ENCODE results near the gene CPA3.

The CPA3 gene

DNA sequence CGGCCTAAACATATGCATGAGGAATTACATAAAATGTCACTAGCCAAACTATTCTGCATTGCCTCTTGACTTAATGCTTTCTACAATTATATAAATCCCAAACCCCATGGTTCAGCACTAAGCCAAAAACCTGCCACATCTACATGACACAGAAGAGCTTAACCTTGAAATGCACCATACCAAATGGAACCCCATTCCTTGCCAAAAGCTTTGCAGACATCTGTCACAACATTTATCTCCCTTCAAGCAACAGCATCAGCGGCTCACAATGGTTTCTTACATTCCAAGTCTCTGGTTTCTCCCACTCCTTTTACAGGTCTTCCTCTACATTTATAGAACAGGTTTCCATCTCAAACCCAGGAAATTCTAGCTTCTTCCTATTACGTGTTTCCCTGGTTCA is 67.9 kb downstream of the CPA3 start:
- no peaks in the 10 kb centered on the region for H3K9me3 ChIP-seq (ENCODE audit: control insufficient read depth, insufficient read depth, low read depth, low read length)
- no peak overlapping the region for H3K4me3 ChIP-seq (ENCODE audit: low read depth, low read length)
- POLR2A ChIA-PET: no interaction called here
- CTCF ChIA-PET: interaction anchor here (0.6 to 1.6 kb wide), 2 partner anchors 71 to 206 kb away, joined by 3 to 4 read pairs; no protein-coding TSS in a partner anchor
- H3K4me1 ChIP-seq (ENCODE audit: control insufficient read depth, insufficient read depth, low read length): no peaks in the 10 kb centered on the region
- H3K36me3 ChIP-seq (ENCODE audit: control insufficient read depth in 2 of 2, insufficient read depth in 1 of 2, low read length in 2 of 2): no peaks in the 10 kb centered on the region
- no peak for TF ChIP-seq ZNF544 (tag by site-specific recombination; IDR thresholded peaks at IDR 0.05)
- no peak for TF ChIP-seq MEIS1 (CRISPR knock-in tag; IDR thresholded peaks at IDR 0.05; ENCODE audit: borderline replicate concordance)
- no peak for TF ChIP-seq IKZF3 (tag by site-specific recombination; IDR thresholded peaks at IDR 0.05)
- TF ChIP-seq ZNF37A (tag by site-specific recombination; IDR thresholded peaks at IDR 0.05): no peak
- TF ChIP-seq KLF8 (tag by site-specific recombination; IDR thresholded peaks at IDR 0.05): no peak
- TF ChIP-seq ZNF629 (tag by site-specific recombination; IDR thresholded peaks at IDR 0.05): no peak
- TF ChIP-seq ZNF175 (tag by site-specific recombination; IDR thresholded peaks at IDR 0.05): no peak
- no peak for TF ChIP-seq KLF1 (tag by site-specific recombination; IDR thresholded peaks at IDR 0.05)
- no peak for TF ChIP-seq ZNF174 (tag by site-specific recombination; IDR thresholded peaks at IDR 0.05)
- TF ChIP-seq ZNF121 (tag by site-specific recombination; IDR thresholded peaks at IDR 0.05): no peak
- no peak for TF ChIP-seq ZNF350 (tag by site-specific recombination; IDR thresholded peaks at IDR 0.05)
- TF ChIP-seq YY2 (tag by site-specific recombination; IDR thresholded peaks at IDR 0.05): no peak
- TF ChIP-seq ZSCAN30 (tag by site-specific recombination; IDR thresholded peaks at IDR 0.05): no peak
- no peak for TF ChIP-seq KLF9 (tag by site-specific recombination; IDR thresholded peaks at IDR 0.05; ENCODE audit: low read depth)
- TF ChIP-seq ZNF311 (tag by site-specific recombination; IDR thresholded peaks at IDR 0.05; ENCODE audit: borderline replicate concordance): no peak
- no peak for TF ChIP-seq WT1 (tag by site-specific recombination; IDR thresholded peaks at IDR 0.05)
- no peak for TF ChIP-seq ZNF701 (tag by site-specific recombination; IDR thresholded peaks at IDR 0.05)
- no peak for TF ChIP-seq ZNF529 (tag by site-specific recombination; IDR thresholded peaks at IDR 0.05; ENCODE audit: insufficient replicate concordance)
- TF ChIP-seq, protein P1, sequence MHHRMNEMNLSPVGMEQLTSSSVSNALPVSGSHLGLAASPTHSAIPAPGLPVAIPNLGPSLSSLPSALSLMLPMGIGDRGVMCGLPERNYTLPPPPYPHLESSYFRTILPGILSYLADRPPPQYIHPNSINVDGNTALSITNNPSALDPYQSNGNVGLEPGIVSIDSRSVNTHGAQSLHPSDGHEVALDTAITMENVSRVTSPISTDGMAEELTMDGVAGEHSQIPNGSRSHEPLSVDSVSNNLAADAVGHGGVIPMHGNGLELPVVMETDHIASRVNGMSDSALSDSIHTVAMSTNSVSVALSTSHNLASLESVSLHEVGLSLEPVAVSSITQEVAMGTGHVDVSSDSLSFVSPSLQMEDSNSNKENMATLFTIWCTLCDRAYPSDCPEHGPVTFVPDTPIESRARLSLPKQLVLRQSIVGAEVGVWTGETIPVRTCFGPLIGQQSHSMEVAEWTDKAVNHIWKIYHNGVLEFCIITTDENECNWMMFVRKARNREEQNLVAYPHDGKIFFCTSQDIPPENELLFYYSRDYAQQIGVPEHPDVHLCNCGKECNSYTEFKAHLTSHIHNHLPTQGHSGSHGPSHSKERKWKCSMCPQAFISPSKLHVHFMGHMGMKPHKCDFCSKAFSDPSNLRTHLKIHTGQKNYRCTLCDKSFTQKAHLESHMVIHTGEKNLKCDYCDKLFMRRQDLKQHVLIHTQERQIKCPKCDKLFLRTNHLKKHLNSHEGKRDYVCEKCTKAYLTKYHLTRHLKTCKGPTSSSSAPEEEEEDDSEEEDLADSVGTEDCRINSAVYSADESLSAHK (tag by site-specific recombination; IDR thresholded peaks at IDR 0.05): no peak
- H3K27ac ChIP-seq (ENCODE audit: extremely low read depth, low read depth, low read length): no peak overlapping the region

DNA sequence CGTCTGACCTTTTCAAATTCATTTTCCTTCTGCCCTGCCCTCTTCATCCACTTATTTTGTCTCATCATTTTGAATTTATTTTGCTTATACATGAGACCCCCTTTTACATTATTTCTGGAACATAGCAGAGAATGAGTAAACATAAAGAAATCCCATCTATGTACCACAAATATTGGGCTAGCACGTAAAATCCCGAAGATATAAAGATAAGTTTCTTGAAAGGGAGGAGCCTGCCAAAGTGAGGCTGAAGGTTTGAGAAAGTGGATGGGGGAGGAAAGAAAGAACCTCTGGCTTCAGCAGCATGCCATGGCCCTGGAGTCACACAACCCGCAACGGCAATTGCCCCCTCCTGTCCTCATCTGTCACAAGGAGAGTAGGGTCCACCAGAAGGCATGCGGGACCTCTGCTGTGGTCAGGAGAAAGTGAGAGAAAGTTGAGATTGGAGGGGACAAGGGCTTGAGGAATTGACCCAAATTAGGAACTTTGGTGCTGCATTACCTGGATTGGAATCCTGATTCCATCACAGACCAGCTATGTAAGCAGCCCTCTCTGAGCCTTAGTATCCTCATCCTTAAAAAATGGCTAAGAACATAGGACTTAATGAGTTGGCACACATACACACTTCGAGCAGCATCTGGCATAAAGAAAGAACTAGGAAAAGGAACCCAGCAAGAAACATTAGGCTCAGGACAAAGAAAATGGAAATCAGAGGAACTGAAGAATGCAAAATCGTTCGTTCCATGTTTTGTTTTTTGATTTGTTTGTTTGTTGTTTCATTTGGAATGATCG is 72.6 kb downstream of the CPA3 start:
- Histone ChIP-seq H3K27ac (ENCODE audit: extremely low read depth, low read depth, low read length) (no peak overlapping the region), H3K4me1 (ENCODE audit: control insufficient read depth, insufficient read depth, low read length) (no peaks in the 10 kb centered on the region), H3K9me3 (ENCODE audit: control insufficient read depth, insufficient read depth, low read depth, low read length) (no peaks in the 10 kb centered on the region), H3K4me3 (ENCODE audit: low read depth, low read length) (no peak overlapping the region), H3K36me3 (ENCODE audit: control insufficient read depth in 2 of 2, insufficient read depth in 1 of 2, low read length in 2 of 2) (no peaks in the 10 kb centered on the region)
- ChIA-PET CTCF (no interaction called here), POLR2A (no interaction called here)
- TF ChIP-seq ZNF555 (tag by site-specific recombination; conservative IDR thresholded peaks at IDR 0.05): no peak
- TF ChIP-seq ZNF473 (tag by site-specific recombination; IDR thresholded peaks at IDR 0.05): no peak

DNA sequence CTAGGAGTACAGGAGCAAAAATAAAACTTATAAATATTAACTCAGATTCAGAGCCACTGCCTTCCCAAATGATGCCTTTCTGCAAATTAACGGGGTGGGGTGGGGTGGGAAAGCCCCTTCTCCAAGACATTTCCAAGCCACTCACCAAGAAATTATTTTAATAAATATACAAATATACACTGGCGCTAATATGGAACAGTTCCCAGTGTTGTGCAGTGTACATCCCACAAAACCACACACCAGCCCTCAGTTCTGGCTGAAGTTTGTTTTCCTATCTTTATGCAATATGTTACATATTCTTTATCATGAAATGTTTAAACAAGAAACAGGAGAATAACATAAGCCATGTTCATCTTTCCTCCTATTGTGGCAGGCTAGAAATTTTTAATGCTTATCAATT is 73.2 kb downstream of the CPA3 start:
- Histone ChIP-seq H3K4me1 (ENCODE audit: control insufficient read depth, insufficient read depth, low read length) (no peaks in the 10 kb centered on the region), H3K36me3 (ENCODE audit: control insufficient read depth in 2 of 2, insufficient read depth in 1 of 2, low read length in 2 of 2) (no peaks in the 10 kb centered on the region), H3K4me3 (ENCODE audit: low read depth, low read length) (no peak overlapping the region), H3K9me3 (ENCODE audit: control insufficient read depth, insufficient read depth, low read depth, low read length) (no peaks in the 10 kb centered on the region), H3K27ac (ENCODE audit: extremely low read depth, low read depth, low read length) (no peak overlapping the region)
- ChIA-PET POLR2A (no interaction called here), CTCF (no interaction called here)
- no peak for TF ChIP-seq HOXD13 (CRISPR knock-in tag; IDR thresholded peaks at IDR 0.05; ENCODE audit: borderline replicate concordance)
- no peak for TF ChIP-seq ZSCAN30 (tag by site-specific recombination; IDR thresholded peaks at IDR 0.05)
- no peak for TF ChIP-seq ZNF211 (tag by site-specific recombination; IDR thresholded peaks at IDR 0.05; ENCODE audit: low read depth)
- no peak for TF ChIP-seq ZNF600 (tag by site-specific recombination; IDR thresholded peaks at IDR 0.05)
- no peak for TF ChIP-seq ZNF585B (tag by site-specific recombination; IDR thresholded peaks at IDR 0.05)
- TF ChIP-seq, protein P2, sequence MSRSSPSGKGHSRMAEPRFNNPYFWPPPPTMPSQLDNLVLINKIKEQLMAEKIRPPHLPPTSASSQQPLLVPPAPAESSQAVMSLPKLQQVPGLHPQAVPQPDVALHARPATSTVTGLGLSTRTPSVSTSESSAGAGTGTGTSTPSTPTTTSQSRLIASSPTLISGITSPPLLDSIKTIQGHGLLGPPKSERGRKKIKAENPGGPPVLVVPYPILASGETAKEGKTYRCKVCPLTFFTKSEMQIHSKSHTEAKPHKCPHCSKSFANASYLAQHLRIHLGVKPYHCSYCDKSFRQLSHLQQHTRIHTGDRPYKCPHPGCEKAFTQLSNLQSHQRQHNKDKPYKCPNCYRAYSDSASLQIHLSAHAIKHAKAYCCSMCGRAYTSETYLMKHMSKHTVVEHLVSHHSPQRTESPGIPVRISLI (tag by site-specific recombination; IDR thresholded peaks at IDR 0.05): no peak
- TF ChIP-seq ZNF311 (tag by site-specific recombination; IDR thresholded peaks at IDR 0.05; ENCODE audit: borderline replicate concordance): no peak
- TF ChIP-seq, protein P3, sequence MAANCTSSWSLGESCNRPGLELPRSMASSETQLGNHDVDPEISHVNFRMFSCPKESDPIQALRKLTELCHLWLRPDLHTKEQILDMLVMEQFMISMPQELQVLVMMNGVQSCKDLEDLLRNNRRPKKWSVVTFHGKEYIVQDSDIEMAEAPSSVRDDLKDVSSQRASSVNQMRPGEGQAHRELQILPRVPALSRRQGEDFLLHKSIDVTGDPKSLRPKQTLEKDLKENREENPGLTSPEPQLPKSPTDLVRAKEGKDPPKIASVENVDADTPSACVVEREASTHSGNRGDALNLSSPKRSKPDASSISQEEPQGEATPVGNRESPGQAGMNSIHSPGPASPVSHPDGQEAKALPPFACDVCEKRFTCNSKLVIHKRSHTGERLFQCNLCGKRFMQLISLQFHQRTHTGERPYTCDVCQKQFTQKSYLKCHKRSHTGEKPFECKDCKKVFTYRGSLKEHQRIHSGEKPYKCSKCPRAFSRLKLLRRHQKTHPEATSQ (tag by site-specific recombination; IDR thresholded peaks at IDR 0.05): no peak
- no peak for TF ChIP-seq ZNF366 (tag by site-specific recombination; conservative IDR thresholded peaks at IDR 0.05)
- TF ChIP-seq REPIN1 (tag by site-specific recombination; IDR thresholded peaks at IDR 0.05; ENCODE audit: low read depth): no peak
